Measurements from ENCODE around the gene INF2.

Gene INF2

GRCh38 chr14:104714066-104714465, 24.6 kb downstream of the INF2 start:
- H3K27me3 ChIP-seq (ENCODE audit: control insufficient read depth, insufficient read depth, low read length), result no peaks in the 10 kb centered on the region
- H3K4me3 ChIP-seq (ENCODE audit: low read length), result no peak overlapping the region
- no peak for DNase-seq (ENCODE audit: low read depth, low spot score)
- no peaks in the 10 kb centered on the region for H3K9me3 ChIP-seq (ENCODE audit: control insufficient read depth, insufficient read depth, low read length)
- H3K36me3 ChIP-seq (ENCODE audit: control insufficient read depth, insufficient read depth, low read length), result peaks cover 46% of the 10 kb centered on the region
- no peak overlapping the region for H3K27ac ChIP-seq (ENCODE audit: low read length)
- H3K4me1 ChIP-seq (ENCODE audit: control insufficient read depth, insufficient read depth, low read length), result no peaks in the 10 kb centered on the region
- no CpG with 5 or more reads among the region's 16 CpGs for WGBS (ENCODE audit: insufficient coverage, insufficient read length)

DNA sequence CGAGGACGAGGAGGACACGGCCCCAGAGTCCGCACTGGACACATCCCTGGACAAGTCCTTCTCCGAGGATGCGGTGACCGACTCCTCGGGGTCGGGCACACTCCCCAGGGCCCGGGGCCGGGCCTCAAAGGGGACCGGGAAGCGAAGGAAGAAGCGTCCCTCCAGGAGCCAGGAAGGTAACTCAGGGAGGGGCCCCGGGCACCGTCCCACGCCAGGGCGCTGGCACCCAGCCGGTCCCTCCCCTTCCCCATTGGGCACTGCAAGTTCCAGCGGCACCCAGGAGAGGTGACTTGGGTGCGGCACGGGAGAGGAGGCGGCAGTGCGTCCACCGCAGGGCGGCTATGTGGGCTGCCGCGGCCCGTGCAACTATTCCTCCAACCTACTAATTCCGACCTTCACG, 25.3 kb downstream of the INF2 start:
- no peaks in the 10 kb centered on the region for H3K27me3 ChIP-seq (ENCODE audit: control insufficient read depth, insufficient read depth, low read length)
- no peaks in the 10 kb centered on the region for H3K9me3 ChIP-seq (ENCODE audit: control insufficient read depth, insufficient read depth, low read length)
- H3K4me3 ChIP-seq (ENCODE audit: low read length), result no peak overlapping the region
- no peak for DNase-seq (ENCODE audit: low read depth, low spot score)
- no peaks in the 10 kb centered on the region for H3K4me1 ChIP-seq (ENCODE audit: control insufficient read depth, insufficient read depth, low read length)
- no peak overlapping the region for H3K27ac ChIP-seq (ENCODE audit: low read length)
- WGBS (ENCODE audit: insufficient coverage, insufficient read length), result no CpG with 5 or more reads among the region's 31 CpGs
- peaks cover 46% of the 10 kb centered on the region for H3K36me3 ChIP-seq (ENCODE audit: control insufficient read depth, insufficient read depth, low read length)

DNA sequence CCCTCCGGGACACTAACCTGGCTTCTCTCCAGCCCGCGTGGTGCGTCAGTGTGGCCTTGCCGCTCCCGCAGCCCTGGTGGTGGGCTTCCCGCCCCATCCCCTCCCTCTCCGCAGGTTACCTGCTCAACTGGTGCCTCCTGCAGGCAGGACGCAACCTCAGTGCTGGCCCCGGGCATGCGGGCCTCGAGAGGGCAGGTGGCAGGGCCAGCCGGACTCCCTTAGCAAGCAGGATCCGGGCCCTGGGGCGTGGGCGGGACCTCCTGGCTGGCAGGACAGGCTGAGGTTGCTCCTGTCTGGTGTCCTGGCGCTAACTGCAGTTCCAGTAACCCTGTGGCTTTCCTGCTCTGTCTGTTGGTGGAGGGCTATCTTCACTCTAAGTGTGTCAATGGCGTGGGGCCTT, 26.0 kb downstream of the INF2 start:
- Histone ChIP-seq H3K27me3 (ENCODE audit: control insufficient read depth, insufficient read depth, low read length) (no peaks in the 10 kb centered on the region), H3K36me3 (ENCODE audit: control insufficient read depth, insufficient read depth, low read length) (peaks cover 39% of the 10 kb centered on the region), H3K27ac (ENCODE audit: low read length) (no peak overlapping the region), H3K4me3 (ENCODE audit: low read length) (no peak overlapping the region), H3K9me3 (ENCODE audit: control insufficient read depth, insufficient read depth, low read length) (no peaks in the 10 kb centered on the region), H3K4me1 (ENCODE audit: control insufficient read depth, insufficient read depth, low read length) (no peaks in the 10 kb centered on the region)
- WGBS (ENCODE audit: insufficient coverage, insufficient read length), result no CpG with 5 or more reads among the region's 18 CpGs
- DNase-seq (ENCODE audit: low read depth, low spot score), result no peak

GRCh38 chr14:104715871-104716270, 26.5 kb downstream of the INF2 start:
- no peaks in the 10 kb centered on the region for H3K9me3 ChIP-seq (ENCODE audit: control insufficient read depth, insufficient read depth, low read length)
- no peaks in the 10 kb centered on the region for H3K4me1 ChIP-seq (ENCODE audit: control insufficient read depth, insufficient read depth, low read length)
- no peak for DNase-seq (ENCODE audit: low read depth, low spot score)
- H3K4me3 ChIP-seq (ENCODE audit: low read length), result no peak overlapping the region
- H3K36me3 ChIP-seq (ENCODE audit: control insufficient read depth, insufficient read depth, low read length), result peaks cover 36% of the 10 kb centered on the region
- no peak overlapping the region for H3K27ac ChIP-seq (ENCODE audit: low read length)
- no peaks in the 10 kb centered on the region for H3K27me3 ChIP-seq (ENCODE audit: control insufficient read depth, insufficient read depth, low read length)
- no CpG with 5 or more reads among the region's 12 CpGs for whole genome bisulfite sequencing (ENCODE audit: insufficient coverage, insufficient read length)

DNA sequence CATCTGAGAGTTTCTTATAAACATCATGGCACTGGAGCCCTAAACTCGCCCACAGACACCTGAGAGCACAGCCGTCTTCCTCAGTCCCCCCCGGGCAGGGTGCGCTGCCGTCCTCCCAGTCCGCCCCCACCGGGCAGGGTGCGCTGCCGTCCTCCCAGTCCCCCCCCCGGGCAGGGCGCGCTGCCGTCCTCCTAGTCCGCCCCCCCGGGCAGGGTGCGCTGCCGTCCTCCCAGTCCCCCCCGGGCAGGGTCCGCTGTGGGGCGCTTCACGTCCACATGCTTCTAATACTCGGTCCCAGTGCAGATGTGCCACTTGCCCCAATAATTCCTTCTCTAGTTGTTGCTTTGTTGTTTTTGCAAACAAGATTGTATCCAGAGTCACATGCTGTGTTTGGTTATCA, 27.7 kb downstream of the INF2 start:
- no peaks in the 10 kb centered on the region for H3K9me3 ChIP-seq (ENCODE audit: control insufficient read depth, insufficient read depth, low read length)
- H3K27ac ChIP-seq (ENCODE audit: low read length), result no peak overlapping the region
- no peaks in the 10 kb centered on the region for H3K4me1 ChIP-seq (ENCODE audit: control insufficient read depth, insufficient read depth, low read length)
- H3K27me3 ChIP-seq (ENCODE audit: control insufficient read depth, insufficient read depth, low read length), result no peaks in the 10 kb centered on the region
- peaks cover 26% of the 10 kb centered on the region for H3K36me3 ChIP-seq (ENCODE audit: control insufficient read depth, insufficient read depth, low read length)
- no peak overlapping the region for H3K4me3 ChIP-seq (ENCODE audit: low read length)
- no peak for DNase-seq (ENCODE audit: low read depth, low spot score)
- WGBS (ENCODE audit: insufficient coverage, insufficient read length), result no CpG with 5 or more reads among the region's 22 CpGs

GRCh38 chr14:104717646-104718045, 28.2 kb downstream of the INF2 start:
- Histone ChIP-seq H3K36me3 (ENCODE audit: control insufficient read depth, insufficient read depth, low read length) (peaks cover 21% of the 10 kb centered on the region; the same call in 1 of the 2 replicates), H3K27ac (ENCODE audit: low read length) (no peak overlapping the region), H3K4me1 (ENCODE audit: control insufficient read depth, insufficient read depth, low read length) (no peaks in the 10 kb centered on the region), H3K4me3 (ENCODE audit: low read length) (no peak overlapping the region), H3K27me3 (ENCODE audit: control insufficient read depth, insufficient read depth, low read length) (no peaks in the 10 kb centered on the region), H3K9me3 (ENCODE audit: control insufficient read depth, insufficient read depth, low read length) (no peaks in the 10 kb centered on the region)
- WGBS (ENCODE audit: insufficient coverage, insufficient read length), result no CpG with 5 or more reads among the region's 20 CpGs
- no peak for DNase-seq (ENCODE audit: low read depth, low spot score)

GRCh38 chr14:104718147-104718546, 28.7 kb downstream of the INF2 start:
- Histone ChIP-seq H3K4me1 (ENCODE audit: control insufficient read depth, insufficient read depth, low read length) (no peaks in the 10 kb centered on the region), H3K9me3 (ENCODE audit: control insufficient read depth, insufficient read depth, low read length) (no peaks in the 10 kb centered on the region), H3K36me3 (ENCODE audit: control insufficient read depth, insufficient read depth, low read length) (peaks cover 16% of the 10 kb centered on the region; the same call in 1 of the 2 replicates), H3K4me3 (ENCODE audit: low read length) (no peak overlapping the region), H3K27me3 (ENCODE audit: control insufficient read depth, insufficient read depth, low read length) (no peaks in the 10 kb centered on the region), H3K27ac (ENCODE audit: low read length) (no peak overlapping the region)
- no peak for DNase-seq (ENCODE audit: low read depth, low spot score)
- no CpG with 5 or more reads among the region's 10 CpGs for WGBS (ENCODE audit: insufficient coverage, insufficient read length)

DNA sequence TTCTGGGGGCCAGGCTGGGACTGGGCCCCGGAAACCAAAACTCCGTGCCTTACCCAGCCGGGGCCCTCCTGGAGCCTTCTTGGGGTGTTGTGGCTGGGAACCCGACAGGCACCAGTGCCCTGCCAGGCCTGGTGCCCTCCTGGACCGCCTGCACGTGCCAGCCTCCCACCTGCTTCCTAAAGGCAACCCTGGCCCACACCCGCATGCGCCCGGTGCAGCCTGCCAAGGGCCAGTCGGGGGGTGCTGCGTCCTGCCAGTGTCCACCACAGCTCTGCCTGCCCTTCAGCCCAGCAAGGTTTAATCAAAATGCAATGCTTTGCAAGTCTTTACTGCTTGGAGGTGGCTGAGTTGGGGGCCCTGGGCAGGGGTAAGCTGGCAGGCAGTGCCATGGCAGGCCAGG, 29.5 kb downstream of the INF2 start:
- no peaks in the 10 kb centered on the region for H3K27me3 ChIP-seq (ENCODE audit: control insufficient read depth, insufficient read depth, low read length)
- peaks cover 11% of the 10 kb centered on the region; the same call in 1 of the 2 replicates for H3K36me3 ChIP-seq (ENCODE audit: control insufficient read depth, insufficient read depth, low read length)
- H3K4me3 ChIP-seq (ENCODE audit: low read length), result no peak overlapping the region
- DNase-seq (ENCODE audit: low read depth, low spot score), result no peak
- no CpG with 5 or more reads among the region's 11 CpGs for WGBS (ENCODE audit: insufficient coverage, insufficient read length)
- no peak overlapping the region for H3K27ac ChIP-seq (ENCODE audit: low read length)
- no peaks in the 10 kb centered on the region for H3K9me3 ChIP-seq (ENCODE audit: control insufficient read depth, insufficient read depth, low read length)
- H3K4me1 ChIP-seq (ENCODE audit: control insufficient read depth, insufficient read depth, low read length), result peaks cover 4% of the 10 kb centered on the region

- no peak for DNase-seq (ENCODE audit: low read depth, low spot score)
- no peaks in the 10 kb centered on the region for H3K27me3 ChIP-seq (ENCODE audit: control insufficient read depth, insufficient read depth, low read length)
- H3K4me1 ChIP-seq (ENCODE audit: control insufficient read depth, insufficient read depth, low read length), result peaks cover 4% of the 10 kb centered on the region
- WGBS (ENCODE audit: insufficient coverage, insufficient read length), result no CpG with 5 or more reads among the region's 15 CpGs
- H3K27ac ChIP-seq (ENCODE audit: low read length), result no peak overlapping the region
- no peak overlapping the region for H3K4me3 ChIP-seq (ENCODE audit: low read length)
- no peaks in the 10 kb centered on the region for H3K9me3 ChIP-seq (ENCODE audit: control insufficient read depth, insufficient read depth, low read length)
- H3K36me3 ChIP-seq (ENCODE audit: control insufficient read depth, insufficient read depth, low read length), result peaks cover 10% of the 10 kb centered on the region; the same call in 1 of the 2 replicates
Observed at GRCh38 chr14:104719343-104719742, 29.9 kb downstream of the INF2 start.

DNA sequence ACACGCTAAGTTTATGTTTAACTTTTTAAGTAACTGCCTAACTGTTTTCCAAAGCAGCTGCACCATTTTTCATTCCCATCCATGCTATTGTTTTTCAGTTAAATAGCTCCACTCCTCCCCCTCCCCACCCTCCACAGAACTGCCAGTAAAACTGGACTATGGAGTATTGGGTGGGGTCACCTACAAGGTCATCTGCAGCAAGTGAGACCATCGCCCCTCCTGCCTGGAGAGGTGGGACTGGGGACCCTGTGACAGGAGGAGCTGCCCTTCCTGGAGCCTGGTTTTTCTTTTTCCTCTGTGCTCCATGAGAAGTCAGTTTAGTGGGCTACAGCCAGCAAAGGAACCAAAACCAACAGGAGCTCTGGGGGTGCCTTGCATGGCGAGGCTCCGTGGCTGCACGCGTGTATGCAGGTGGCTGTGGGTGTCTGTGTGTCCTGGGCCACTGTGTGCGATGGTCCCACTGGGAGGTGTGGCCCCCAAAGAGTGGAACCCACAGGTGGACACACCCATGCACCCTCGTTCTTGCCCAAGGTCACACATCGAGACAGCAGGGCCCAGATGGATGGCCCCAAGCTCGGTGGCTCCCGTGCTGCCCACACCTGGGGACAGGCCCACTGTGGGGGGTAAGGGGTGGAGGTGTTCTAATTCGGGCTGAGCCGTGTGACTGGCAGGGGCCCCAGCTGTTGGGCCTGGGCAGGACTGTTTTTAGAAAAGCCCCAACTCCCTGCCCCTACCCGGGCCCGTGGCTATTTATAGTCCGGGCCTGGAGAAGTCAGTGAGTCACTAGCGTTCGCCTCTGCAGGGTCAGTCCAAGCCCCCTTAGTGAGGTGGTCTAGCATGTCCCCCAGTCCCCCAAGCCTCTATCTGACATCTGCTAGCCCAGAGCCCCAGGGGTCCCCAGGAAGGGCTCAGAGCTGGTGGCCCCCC, 32.4 kb downstream of the INF2 start:
- no peak for DNase-seq (ENCODE audit: low read depth, low spot score)
- Histone ChIP-seq H3K4me1 (ENCODE audit: control insufficient read depth, insufficient read depth, low read length) (peaks cover 7% of the 10 kb centered on the region), H3K27me3 (ENCODE audit: control insufficient read depth, insufficient read depth, low read length) (no peaks in the 10 kb centered on the region), H3K27ac (ENCODE audit: low read length) (no peak overlapping the region), H3K36me3 (ENCODE audit: control insufficient read depth, insufficient read depth, low read length) (no peaks in the 10 kb centered on the region; the same call in 1 of the 2 replicates), H3K4me3 (ENCODE audit: low read length) (no peak overlapping the region), H3K9me3 (ENCODE audit: control insufficient read depth, insufficient read depth, low read length) (no peaks in the 10 kb centered on the region)
- no CpG with 5 or more reads among the region's 18 CpGs for WGBS (ENCODE audit: insufficient coverage, insufficient read length)
